ENCODE data around the gene RAB11FIP4.

The RAB11FIP4 gene

GRCh38 chr17:31518478-31518877, 127.0 kb downstream of the RAB11FIP4 start:
- in situ Hi-C loops (cut with MboI; ENCODE audit: low sequenced_read_pairs): no loop called here

- in situ Hi-C loops (cut with MboI; ENCODE audit: low sequenced_read_pairs): loop anchor here (10.0 kb wide), 1 partner anchor 87 kb away; no protein-coding TSS in a partner anchor
Observed at GRCh38 chr17:31521632-31522283, 130.3 kb downstream of the RAB11FIP4 start.

- in situ Hi-C loops (cut with MboI; ENCODE audit: low sequenced_read_pairs): loop anchor here (10.0 kb wide), 1 partner anchor 88 kb away; no protein-coding TSS in a partner anchor
Observed at GRCh38 chr17:31522284-31522931, 130.9 kb downstream of the RAB11FIP4 start.

GRCh38 chr17:31522987-31523495, 131.6 kb downstream of the RAB11FIP4 start:
- in situ Hi-C loops (cut with MboI; ENCODE audit: low sequenced_read_pairs): loop anchor here (10.0 kb wide), 1 partner anchor 88 kb away; no protein-coding TSS in a partner anchor

- in situ Hi-C loops (cut with MboI; ENCODE audit: low sequenced_read_pairs): loop anchor here (10.0 kb wide), 1 partner anchor 89 kb away; no protein-coding TSS in a partner anchor
Observed at GRCh38 chr17:31523862-31524730, 132.6 kb downstream of the RAB11FIP4 start.

GRCh38 chr17:31524926-31525800, 133.7 kb downstream of the RAB11FIP4 start:
- in situ Hi-C loops (cut with MboI; ENCODE audit: low sequenced_read_pairs): loop anchor here (10.0 kb wide), 1 partner anchor 90 kb away; no protein-coding TSS in a partner anchor

- in situ Hi-C loops (cut with MboI; ENCODE audit: low sequenced_read_pairs): loop anchor here (10.0 kb wide), 1 partner anchor 91 kb away; no protein-coding TSS in a partner anchor
Observed at GRCh38 chr17:31525801-31526549, 134.5 kb downstream of the RAB11FIP4 start.

- in situ Hi-C loops (cut with MboI; ENCODE audit: low sequenced_read_pairs): loop anchor here (10.0 kb wide), 1 partner anchor 93 kb away; no protein-coding TSS in a partner anchor
Observed at GRCh38 chr17:31527606-31528005, 136.1 kb downstream of the RAB11FIP4 start.

- in situ Hi-C loops (cut with MboI; ENCODE audit: low sequenced_read_pairs): loop anchor here (10.0 kb wide), 1 partner anchor 94 kb away; no protein-coding TSS in a partner anchor
Observed at GRCh38 chr17:31528291-31528874, 136.9 kb downstream of the RAB11FIP4 start.

- in situ Hi-C loops (cut with MboI; ENCODE audit: low sequenced_read_pairs): loop anchor here (10.0 kb wide), 2 partner anchors 95 to 315 kb away; no protein-coding TSS in a partner anchor
Observed at GRCh38 chr17:31529841-31530251, 138.4 kb downstream of the RAB11FIP4 start.

- in situ Hi-C loops (cut with MboI; ENCODE audit: low sequenced_read_pairs): loop anchor here (10.0 kb wide), 1 partner anchor 314 kb away; no protein-coding TSS in a partner anchor
Observed at GRCh38 chr17:31530391-31530985, 139.0 kb downstream of the RAB11FIP4 start.

GRCh38 chr17:31531336-31531980, 140.0 kb downstream of the RAB11FIP4 start:
- in situ Hi-C loops (cut with MboI; ENCODE audit: low sequenced_read_pairs): loop anchor here (10.0 kb wide), 1 partner anchor 313 kb away; no protein-coding TSS in a partner anchor

- in situ Hi-C loops (cut with MboI; ENCODE audit: low sequenced_read_pairs): loop anchor here (10.0 kb wide), 1 partner anchor 313 kb away; no protein-coding TSS in a partner anchor
Observed at GRCh38 chr17:31532081-31532480, 140.6 kb downstream of the RAB11FIP4 start.

GRCh38 chr17:31532526-31532925, 141.1 kb downstream of the RAB11FIP4 start:
- in situ Hi-C loops (cut with MboI; ENCODE audit: low sequenced_read_pairs): loop anchor here (10.0 kb wide), 1 partner anchor 312 kb away; no protein-coding TSS in a partner anchor

- in situ Hi-C loops (cut with MboI; ENCODE audit: low sequenced_read_pairs): loop anchor here (10.0 kb wide), 1 partner anchor 311 kb away; no protein-coding TSS in a partner anchor
Observed at GRCh38 chr17:31533546-31534155, 142.2 kb downstream of the RAB11FIP4 start.

GRCh38 chr17:31534223-31534888, 142.9 kb downstream of the RAB11FIP4 start:
- in situ Hi-C loops (cut with MboI; ENCODE audit: low sequenced_read_pairs): loop anchor here (10.0 kb wide), 1 partner anchor 310 kb away; no protein-coding TSS in a partner anchor

Data from HL-60/S4 treated with phorbol 12-myristate 13-acetate at 8.2 ng/mL for 4 days and 3 days (cell line).